Measurements from ENCODE around the gene HMCN2. TPM values are rescaled to one million over a fixed set of nuclear protein-coding genes. Genes with fewer than 3 reads are reported as not detected.

Gene HMCN2
- 5.8 to 6.5 TPM (median 6.0 TPM) in 3 replicates for total RNA-seq

GRCh38 chr9:130265431-130266235, at the start of gene HMCN2:
TSS of gene HMCN2 (plus strand) at chr9:130265760. CDS start at chr9:130265879, 119 bp downstream.
- no peak within 1 kb of the TSS for H3K27ac Mint-ChIP-seq
- DNase-seq (ENCODE audit: low spot score in 2 of 2, unreplicated experiment in 2 of 2), result no peak
- TF ChIP-seq, protein P1, sequence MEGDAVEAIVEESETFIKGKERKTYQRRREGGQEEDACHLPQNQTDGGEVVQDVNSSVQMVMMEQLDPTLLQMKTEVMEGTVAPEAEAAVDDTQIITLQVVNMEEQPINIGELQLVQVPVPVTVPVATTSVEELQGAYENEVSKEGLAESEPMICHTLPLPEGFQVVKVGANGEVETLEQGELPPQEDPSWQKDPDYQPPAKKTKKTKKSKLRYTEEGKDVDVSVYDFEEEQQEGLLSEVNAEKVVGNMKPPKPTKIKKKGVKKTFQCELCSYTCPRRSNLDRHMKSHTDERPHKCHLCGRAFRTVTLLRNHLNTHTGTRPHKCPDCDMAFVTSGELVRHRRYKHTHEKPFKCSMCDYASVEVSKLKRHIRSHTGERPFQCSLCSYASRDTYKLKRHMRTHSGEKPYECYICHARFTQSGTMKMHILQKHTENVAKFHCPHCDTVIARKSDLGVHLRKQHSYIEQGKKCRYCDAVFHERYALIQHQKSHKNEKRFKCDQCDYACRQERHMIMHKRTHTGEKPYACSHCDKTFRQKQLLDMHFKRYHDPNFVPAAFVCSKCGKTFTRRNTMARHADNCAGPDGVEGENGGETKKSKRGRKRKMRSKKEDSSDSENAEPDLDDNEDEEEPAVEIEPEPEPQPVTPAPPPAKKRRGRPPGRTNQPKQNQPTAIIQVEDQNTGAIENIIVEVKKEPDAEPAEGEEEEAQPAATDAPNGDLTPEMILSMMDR (IDR thresholded peaks at IDR 0.05; ENCODE audit: unreplicated experiment), result no peak
- no peaks in the 10 kb centered on the region for H3K9me3 Mint-ChIP-seq
- H3K36me3 Mint-ChIP-seq, result no peaks in the 10 kb centered on the region
- H3K4me3 Mint-ChIP-seq, result peak within 1 kb of the TSS; percentile 71
- H3K27me3 Mint-ChIP-seq (ENCODE audit: low read depth), result peaks cover 74% of the 10 kb centered on the region
- H3K4me1 Mint-ChIP-seq, result peaks cover 19% of the 10 kb centered on the region

- H3K4me3 Mint-ChIP-seq, result no peak overlapping the region
- H3K4me1 Mint-ChIP-seq, result peaks cover 30% of the 10 kb centered on the region
- TF ChIP-seq, protein P1 (IDR thresholded peaks at IDR 0.05; ENCODE audit: unreplicated experiment), result no peak
- DNase-seq (ENCODE audit: low spot score in 2 of 2, unreplicated experiment in 2 of 2), result no peak
- no peaks in the 10 kb centered on the region for H3K9me3 Mint-ChIP-seq
- no peak overlapping the region for H3K27ac Mint-ChIP-seq
- H3K27me3 Mint-ChIP-seq (ENCODE audit: low read depth), result no peaks in the 10 kb centered on the region
- peaks cover 4% of the 10 kb centered on the region for H3K36me3 Mint-ChIP-seq
Observed at GRCh38 chr9:130217838-130218237, 47.7 kb upstream of the HMCN2 start.

DNA sequence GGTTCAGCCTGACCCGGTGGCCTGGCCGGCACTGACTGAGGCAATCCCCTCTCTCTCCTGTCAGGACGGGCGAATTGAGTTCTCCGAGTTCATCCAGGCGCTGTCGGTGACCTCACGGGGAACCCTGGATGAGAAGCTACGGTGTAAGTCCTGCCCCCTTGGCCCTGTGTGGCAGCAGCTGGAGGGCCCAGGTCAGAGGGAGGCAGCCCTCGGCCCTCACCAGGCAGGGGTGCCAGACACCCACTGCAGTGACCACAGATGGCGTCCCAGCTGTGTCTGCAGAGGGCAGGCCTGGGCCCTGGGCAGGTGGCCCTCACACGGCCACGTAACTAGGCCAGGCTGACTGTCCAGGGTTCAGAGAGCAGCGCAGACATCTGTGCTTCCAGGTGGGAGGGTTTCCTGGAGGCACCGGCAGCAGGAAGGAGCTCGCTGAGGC, 45.9 kb upstream of the HMCN2 start:
- DNase-seq (ENCODE audit: low spot score in 2 of 2, unreplicated experiment in 2 of 2), result no peak

GRCh38 chr9:130220352-130220751, 45.2 kb upstream of the HMCN2 start:
- DNase-seq (ENCODE audit: low spot score in 2 of 2, unreplicated experiment in 2 of 2), result peak in 1 of 2 experiments; percentile 67
- Mint-ChIP-seq H3K4me3 (no peak overlapping the region), H3K27ac (peak overlapping the region; percentile 77), H3K9me3 (no peaks in the 10 kb centered on the region), H3K27me3 (ENCODE audit: low read depth) (no peaks in the 10 kb centered on the region), H3K4me1 (peaks cover 13% of the 10 kb centered on the region), H3K36me3 (peaks cover 7% of the 10 kb centered on the region)
- TF ChIP-seq, protein P1 (IDR thresholded peaks at IDR 0.05; ENCODE audit: unreplicated experiment), result peak; percentile 29

More for the DNA sequence above, 45.9 kb upstream of the HMCN2 start:
- H3K36me3 Mint-ChIP-seq, result peaks cover 7% of the 10 kb centered on the region
- H3K27me3 Mint-ChIP-seq (ENCODE audit: low read depth), result no peaks in the 10 kb centered on the region
- no peaks in the 10 kb centered on the region for H3K9me3 Mint-ChIP-seq
- TF ChIP-seq, protein P1 (IDR thresholded peaks at IDR 0.05; ENCODE audit: unreplicated experiment), result no peak
- peaks cover 19% of the 10 kb centered on the region for H3K4me1 Mint-ChIP-seq
- peak overlapping the region; percentile 59 for H3K27ac Mint-ChIP-seq
- H3K4me3 Mint-ChIP-seq, result no peak overlapping the region

GRCh38 chr9:130222833-130223232, 42.7 kb upstream of the HMCN2 start:
- peaks cover 7% of the 10 kb centered on the region for H3K9me3 Mint-ChIP-seq

More at GRCh38 chr9:130222833-130223232, 42.7 kb upstream of the HMCN2 start:
- no peak overlapping the region for H3K4me3 Mint-ChIP-seq
- TF ChIP-seq, protein P1 (IDR thresholded peaks at IDR 0.05; ENCODE audit: unreplicated experiment), result no peak
- H3K36me3 Mint-ChIP-seq, result peaks cover 24% of the 10 kb centered on the region
- no peak for DNase-seq (ENCODE audit: low spot score in 2 of 2, unreplicated experiment in 2 of 2)
- H3K27me3 Mint-ChIP-seq (ENCODE audit: low read depth), result no peaks in the 10 kb centered on the region
- H3K27ac Mint-ChIP-seq, result no peak overlapping the region
- peaks cover 9% of the 10 kb centered on the region for H3K4me1 Mint-ChIP-seq

All from mesothelial cell of epicardium (in vitro differentiated cells).